HG03439 (cell line): ENCODE data around the gene PDHB.
"Not testable (repeated sequence)": the region's sequence is repeated elsewhere in the genome, so short reads cannot be mapped to it uniquely, and the experiment has no call there.

Source experiments
- ATAC-seq: cut with Tn5 transposase; IDR thresholded peaks from one replicate; pipeline ENCODE4 v1.9.1; 2021; ENCODE audit warnings: mild to moderate bottlenecking, moderate library complexity; ENCODE audit not compliant: unreplicated experiment

PDHB gene

GRCh38 chr3:58440996-58441355, 7.3 kb upstream of the PDHB start:
- ATAC-seq, result not testable (repeated sequence)

- not testable (repeated sequence) for ATAC-seq
These were observed 3.6 kb upstream of the PDHB start for GRCh38 chr3:58437276-58437675.

- ATAC-seq, result no peak
These were observed 1.4 kb upstream of the PDHB start for GRCh38 chr3:58434990-58435389.

GRCh38 chr3:58434511-58434910, 879 bp upstream of the PDHB start:
- no peak for ATAC-seq

- ATAC-seq, result no peak
These were observed 504 bp upstream of the PDHB start for GRCh38 chr3:58434168-58434504.

GRCh38 chr3:58432905-58433304, 727 bp downstream of the PDHB start:
- no peak for ATAC-seq

GRCh38 chr3:58429657-58430056, 4.0 kb downstream of the PDHB start:
- no peak for ATAC-seq

- no peak for ATAC-seq
These were observed 5.8 kb downstream of the PDHB start for GRCh38 chr3:58427661-58428361.

GRCh38 chr3:58425782-58426181, 7.8 kb downstream of the PDHB start:
- no peak for ATAC-seq

- ATAC-seq, result no peak
These were observed 9.0 kb downstream of the PDHB start for GRCh38 chr3:58424613-58425012.

GRCh38 chr3:58422756-58423325, 10.8 kb downstream of the PDHB start:
- ATAC-seq, result no peak

GRCh38 chr3:58421004-58421403, 12.6 kb downstream of the PDHB start:
- ATAC-seq, result no peak

- peak; percentile 69 for ATAC-seq
These were observed 13.7 kb downstream of the PDHB start for GRCh38 chr3:58419780-58420507.

GRCh38 chr3:58418227-58418626, 15.4 kb downstream of the PDHB start:
- no peak for ATAC-seq

GRCh38 chr3:58417075-58417474, 16.6 kb downstream of the PDHB start:
- no peak for ATAC-seq

- no peak for ATAC-seq
These were observed 17.4 kb downstream of the PDHB start for GRCh38 chr3:58416191-58416590.

GRCh38 chr3:58414538-58415197, 19.0 kb downstream of the PDHB start:
- ATAC-seq, result peak; percentile 50

GRCh38 chr3:58411851-58412830, 21.5 kb downstream of the PDHB start:
- ATAC-seq, result no peak

GRCh38 chr3:58411036-58411435, 22.6 kb downstream of the PDHB start:
- no peak for ATAC-seq

GRCh38 chr3:58409663-58410062, 24.0 kb downstream of the PDHB start:
- ATAC-seq, result no peak

- ATAC-seq, result no peak
These were observed 24.7 kb downstream of the PDHB start for GRCh38 chr3:58408906-58409305.
